SU-DHL-6 (cell line): ENCODE results near the gene TIMP1.

Source experiments
- H2AFZ ChIP-seq: fragments of 200-600 bp; sonication (generic); 2 replicates; pipeline ENCODE4 v1.6.1; 2014; ENCODE audit warnings: low read depth, mild to moderate bottlenecking, moderate library complexity, mixed read lengths, antibody characterized with exemption, low read length; ENCODE audit not compliant: severe bottlenecking
- H3F3A ChIP-seq: fragments of 200-600 bp; shearing (Covaris generic); 2 replicates; pipeline ENCODE4 v1.6.0; 2016; ENCODE audit warnings: antibody characterized with exemption, mild to moderate bottlenecking; ENCODE audit not compliant: insufficient read depth
- H3K27ac ChIP-seq: fragments of 200-600 bp; sonication (generic); 2 replicates; pipeline ENCODE4 v1.5.1; 2016; ENCODE audit warnings: low read depth, mild to moderate bottlenecking, low read length, moderate library complexity, mixed read lengths
- H3K27me3 ChIP-seq: fragments of 200-600 bp; sonication (generic), shearing (Covaris generic); 2 replicates; pipeline ENCODE4 v1.6.0; 2014; ENCODE audit warnings: mild to moderate bottlenecking, low read length
- H3K36me3 ChIP-seq: fragments of 200-600 bp; sonication (generic); 2 replicates; pipeline ENCODE4 v1.6.1; 2014; ENCODE audit warnings: mild to moderate bottlenecking, low read length, mixed read lengths
- H3K4me2 ChIP-seq: fragments of 300-600, 200-600 bp; shearing (Covaris generic), sonication (generic); 2 replicates; pipeline ENCODE4 v1.6.0; 2014; ENCODE audit warnings: low read length, low read depth, mild to moderate bottlenecking; ENCODE audit not compliant: poor library complexity, severe bottlenecking
- H3K4me3 ChIP-seq: fragments of 200-600 bp; sonication (generic); 2 replicates; pipeline ENCODE4 v1.5.1; 2014; ENCODE audit warnings: antibody characterized with exemption, low read length, mild to moderate bottlenecking, mixed read lengths; ENCODE audit not compliant: insufficient read depth, poor library complexity, severe bottlenecking
- H3K79me2 ChIP-seq: fragments of 200-600 bp; sonication (generic); 2 replicates; pipeline ENCODE4 v1.6.1; 2014; ENCODE audit warnings: mild to moderate bottlenecking, low read length, moderate library complexity; ENCODE audit not compliant: insufficient read depth
- H3K9ac ChIP-seq: fragments of 200-600 bp; sonication (generic); 2 replicates; pipeline ENCODE4 v1.7.0; 2014; ENCODE audit warnings: mild to moderate bottlenecking, low read length
- H3K9me2 ChIP-seq: fragments of 200-600 bp; sonication (generic); replicated peaks from 2 replicates; pipeline ENCODE4 v1.6.1; 2014; ENCODE audit warnings: low read length; ENCODE audit not compliant: insufficient read depth
- H3K9me3 ChIP-seq: fragments of 200-600 bp; sonication (generic); 2 replicates; pipeline ENCODE4 v1.6.1; 2014; ENCODE audit warnings: low read length, mixed read lengths; ENCODE audit not compliant: insufficient read depth
- H4K20me1 ChIP-seq: fragments of 200-600 bp; sonication (generic); 2 replicates; pipeline ENCODE4 v1.6.1; 2014; ENCODE audit warnings: low read depth, mild to moderate bottlenecking, antibody characterized with exemption, low read length, moderate library complexity, mixed read lengths
- CTCF ChIP-seq: fragments of 200-600 bp; sonication (generic); IDR thresholded peaks from one replicate; pipeline ENCODE4 v1.5.1; 2017; ENCODE audit warnings: antibody characterized with exemption, mild to moderate bottlenecking, low read length, moderate library complexity; ENCODE audit not compliant: insufficient read depth, poor library complexity, severe bottlenecking
- EZH2phosphoT487 ChIP-seq: fragments of 200-600 bp; sonication (generic), shearing (Covaris generic); conservative IDR thresholded peaks from 2 replicates; pipeline ENCODE4 v1.6.1; 2018; ENCODE audit warnings: mild to moderate bottlenecking, antibody characterized with exemption, low read length, moderate library complexity, mixed read lengths

Gene TIMP1

GRCh38 chrX:47571215-47571614, 11.0 kb upstream of the TIMP1 start:
- TF ChIP-seq CTCF (no peak), EZH2phosphoT487 (no peak)
- no peaks in the 10 kb centered on the region for H3K27me3 ChIP-seq

GRCh38 chrX:47571896-47572295, 10.3 kb upstream of the TIMP1 start:
- Histone ChIP-seq H4K20me1 (no peaks in the 10 kb centered on the region), H3K79me2 (no peaks in the 10 kb centered on the region), H3F3A (no peaks in the 10 kb centered on the region), H3K9ac (no peak overlapping the region), H3K36me3 (no peaks in the 10 kb centered on the region), H3K4me2 (no peak overlapping the region), H2AFZ (no peak overlapping the region), H3K27ac (no peak overlapping the region), H3K9me2 (no peaks in the 10 kb centered on the region), H3K9me3 (no peaks in the 10 kb centered on the region), H3K27me3 (no peaks in the 10 kb centered on the region), H3K4me3 (no peak overlapping the region)
- TF ChIP-seq EZH2phosphoT487 (no peak), CTCF (no peak)

More at GRCh38 chrX:47571215-47571614, 11.0 kb upstream of the TIMP1 start:
- no peaks in the 10 kb centered on the region for H3F3A ChIP-seq
- no peak overlapping the region for H2AFZ ChIP-seq
- no peak overlapping the region for H3K4me3 ChIP-seq
- no peak overlapping the region for H3K27ac ChIP-seq
- H3K9me2 ChIP-seq, result no peaks in the 10 kb centered on the region
- H3K4me2 ChIP-seq, result no peak overlapping the region
- no peaks in the 10 kb centered on the region for H4K20me1 ChIP-seq
- no peaks in the 10 kb centered on the region for H3K79me2 ChIP-seq
- H3K9ac ChIP-seq, result no peak overlapping the region
- H3K36me3 ChIP-seq, result no peaks in the 10 kb centered on the region
- no peaks in the 10 kb centered on the region for H3K9me3 ChIP-seq

- Histone ChIP-seq H3K9ac (no peak overlapping the region), H3K4me2 (no peak overlapping the region)
Observed at GRCh38 chrX:47572773-47573340, 9.4 kb upstream of the TIMP1 start.

More at GRCh38 chrX:47572773-47573340, 9.4 kb upstream of the TIMP1 start:
- H2AFZ ChIP-seq, result no peak overlapping the region
- H3K9me3 ChIP-seq, result no peaks in the 10 kb centered on the region
- no peaks in the 10 kb centered on the region for H3K79me2 ChIP-seq
- H3K4me3 ChIP-seq, result no peak overlapping the region
- H3K36me3 ChIP-seq, result no peaks in the 10 kb centered on the region
- no peaks in the 10 kb centered on the region for H3K27me3 ChIP-seq
- H4K20me1 ChIP-seq, result no peaks in the 10 kb centered on the region
- no peak for TF ChIP-seq CTCF
- no peak for TF ChIP-seq EZH2phosphoT487
- no peaks in the 10 kb centered on the region for H3K9me2 ChIP-seq
- no peaks in the 10 kb centered on the region for H3F3A ChIP-seq
- no peak overlapping the region for H3K27ac ChIP-seq
